HT-29 (cell line): ENCODE results near the gene OGFRL1. TPM values are rescaled to one million over a fixed set of nuclear protein-coding genes. Genes with fewer than 3 reads are reported as not detected.

ENCODE experiments used
- DNase-seq: peaks from one replicate; pipeline ENCODE4 v3.0.0-alpha.2; 2015; ENCODE audit warnings: low spot score
- total RNA-seq: library from RNA; depleted of rRNA; stranded (reverse); fragments of >200 nt; shearing (Covaris generic); gene quantifications from 2 replicates; pipeline ENCODE4 v1.2.3, GENCODE V29; 2014

Gene OGFRL1
- total RNA-seq, 1 experiment from 2014 or later, result not detected

- no peak for DNase-seq
Measured at GRCh38 chr6:71284785-71285184, 3.8 kb upstream of the OGFRL1 start.

- DNase-seq, result no peak
Measured at GRCh38 chr6:71287038-71287437, 1.6 kb upstream of the OGFRL1 start.

GRCh38 chr6:71287926-71288227, 734 bp upstream of the OGFRL1 start:
- no peak for DNase-seq

GRCh38 chr6:71289039-71289801, 609 bp downstream of the OGFRL1 start:
- DNase-seq, result no peak

GRCh38 chr6:71289802-71290175, 1.2 kb downstream of the OGFRL1 start:
- no peak for DNase-seq

GRCh38 chr6:71290611-71291010, 2.0 kb downstream of the OGFRL1 start:
- no peak for DNase-seq

- no peak for DNase-seq
Measured at GRCh38 chr6:71292001-71292400, 3.4 kb downstream of the OGFRL1 start.

- DNase-seq, result no peak
Measured at GRCh38 chr6:71294121-71294523, 5.5 kb downstream of the OGFRL1 start.

GRCh38 chr6:71298459-71298858, 9.8 kb downstream of the OGFRL1 start:
- no peak for DNase-seq

GRCh38 chr6:71299541-71300470, 11.2 kb downstream of the OGFRL1 start:
- no peak for DNase-seq

- no peak for DNase-seq
Measured at GRCh38 chr6:71300561-71301168, 12.1 kb downstream of the OGFRL1 start.

- DNase-seq, result no peak
Measured at GRCh38 chr6:71301546-71301945, 12.9 kb downstream of the OGFRL1 start.

GRCh38 chr6:71309656-71310055, 21.0 kb downstream of the OGFRL1 start:
- no peak for DNase-seq

GRCh38 chr6:71310261-71310660, 21.6 kb downstream of the OGFRL1 start:
- no peak for DNase-seq

- DNase-seq, result no peak
Measured at GRCh38 chr6:71312089-71312488, 23.5 kb downstream of the OGFRL1 start.

GRCh38 chr6:71317441-71317840, 28.8 kb downstream of the OGFRL1 start:
- no peak for DNase-seq

GRCh38 chr6:71320041-71320440, 31.4 kb downstream of the OGFRL1 start:
- no peak for DNase-seq

GRCh38 chr6:71321314-71321713, 32.7 kb downstream of the OGFRL1 start:
- DNase-seq, result no peak

GRCh38 chr6:71324194-71324785, 35.7 kb downstream of the OGFRL1 start:
- DNase-seq, result no peak

- DNase-seq, result no peak
Measured at GRCh38 chr6:71326611-71327010, 38.0 kb downstream of the OGFRL1 start.

- no peak for DNase-seq
Measured at GRCh38 chr6:71330501-71330900, 41.9 kb downstream of the OGFRL1 start.

- DNase-seq, result no peak
Measured at GRCh38 chr6:71332012-71332411, 43.4 kb downstream of the OGFRL1 start.
